Esophagus squamous epithelium (tissue), 4 donors: ENCODE measurements around the gene FAM184B.

Experiments
- CTCF ChIP-seq, 6 experiments: fragments of 450-650 bp in 4 of 6; fragments of 200-600 bp in 2 of 6; sonication (generic) in 2 of 6; IDR thresholded peaks; one replicate each; pipeline ENCODE4 v1.5.1; 2016 to 2019; ENCODE audit warnings: antibody characterized with exemption in 6 of 6, mild to moderate bottlenecking in 4 of 6, moderate library complexity in 4 of 6
- POLR2A ChIP-seq, 4 donors: fragments of 450-650 bp; IDR thresholded peaks; one replicate each; pipeline ENCODE4 v1.6.1; 2017; ENCODE audit warnings: antibody characterized with exemption in 4 of 4, mild to moderate bottlenecking in 4 of 4, moderate library complexity in 3 of 4

GRCh38 chr4:17633600-17633999, 147.8 kb downstream of the FAM184B start:
- no peak for TF ChIP-seq CTCF (IDR thresholded peaks at IDR 0.05)
- no peak for TF ChIP-seq POLR2A (IDR thresholded peaks at IDR 0.05)
